ENCODE data around the gene TCERG1L. TPM values are rescaled to one million over a fixed set of nuclear protein-coding genes. Genes with fewer than 3 reads are reported as not detected.
"Not testable (repeated sequence)": the region's sequence is repeated elsewhere in the genome, so short reads cannot be mapped to it uniquely, and the experiment has no call there.

TCERG1L gene
- total RNA-seq, 2 donors from 2014 or later = 0.05 TPM; not detected in 1

DNA sequence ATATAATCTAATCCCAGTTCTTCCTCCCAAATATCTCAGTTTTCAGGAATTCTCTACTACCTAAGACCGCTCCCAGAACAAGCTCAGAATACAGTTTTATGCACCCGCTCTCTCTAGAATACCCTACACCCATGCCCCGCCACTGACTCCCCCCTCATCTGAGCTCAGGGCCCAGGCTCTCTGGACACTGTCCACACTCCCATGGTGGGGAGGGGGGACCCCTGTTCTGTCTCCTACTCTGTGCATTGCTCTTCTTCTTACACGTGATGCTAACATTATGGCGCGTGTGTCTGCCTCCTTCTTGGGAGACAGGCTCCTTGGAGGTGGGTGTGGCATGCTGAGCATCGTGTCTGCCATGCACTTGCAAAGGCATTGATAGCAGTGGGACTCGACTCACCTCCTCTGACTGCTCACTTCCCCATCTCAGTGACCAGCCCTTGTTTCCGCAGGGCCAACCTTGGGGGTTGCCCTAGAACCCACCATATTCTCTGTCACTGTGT lies 127.9 kb downstream of the TCERG1L start:
- Mint-ChIP-seq H3K27me3 (peaks cover 11% of the 10 kb centered on the region), H3K4me3 (no peak overlapping the region), H3K36me3 (ENCODE audit: low read depth) (no peaks in the 10 kb centered on the region), H3K4me1 (no peaks in the 10 kb centered on the region), H3K27ac (no peak overlapping the region), H3K9me3 (no peaks in the 10 kb centered on the region)
- ATAC-seq (replicated peaks) = no peak

DNA sequence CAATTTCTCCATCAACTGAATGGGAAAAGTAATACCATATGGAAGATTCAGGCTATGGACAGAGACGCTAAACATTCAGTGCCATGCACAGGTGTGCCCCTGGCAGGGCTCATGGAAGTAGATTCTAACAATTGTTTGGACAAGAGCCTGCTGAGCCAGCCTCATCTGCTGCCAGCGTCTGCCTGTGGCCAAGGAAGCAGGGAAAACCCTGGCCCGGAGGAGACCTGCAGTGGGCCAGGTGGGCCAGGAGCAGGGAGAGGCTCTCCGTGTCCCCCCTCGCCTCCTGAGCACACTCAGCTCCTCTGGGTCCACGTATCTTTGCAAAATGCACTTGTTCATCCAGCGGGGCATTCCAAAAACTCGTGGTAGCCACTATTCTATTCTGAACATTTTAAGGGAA lies 130.1 kb downstream of the TCERG1L start:
- no peaks in the 10 kb centered on the region for H3K4me1 Mint-ChIP-seq
- H3K27ac Mint-ChIP-seq = no peak overlapping the region

DNA sequence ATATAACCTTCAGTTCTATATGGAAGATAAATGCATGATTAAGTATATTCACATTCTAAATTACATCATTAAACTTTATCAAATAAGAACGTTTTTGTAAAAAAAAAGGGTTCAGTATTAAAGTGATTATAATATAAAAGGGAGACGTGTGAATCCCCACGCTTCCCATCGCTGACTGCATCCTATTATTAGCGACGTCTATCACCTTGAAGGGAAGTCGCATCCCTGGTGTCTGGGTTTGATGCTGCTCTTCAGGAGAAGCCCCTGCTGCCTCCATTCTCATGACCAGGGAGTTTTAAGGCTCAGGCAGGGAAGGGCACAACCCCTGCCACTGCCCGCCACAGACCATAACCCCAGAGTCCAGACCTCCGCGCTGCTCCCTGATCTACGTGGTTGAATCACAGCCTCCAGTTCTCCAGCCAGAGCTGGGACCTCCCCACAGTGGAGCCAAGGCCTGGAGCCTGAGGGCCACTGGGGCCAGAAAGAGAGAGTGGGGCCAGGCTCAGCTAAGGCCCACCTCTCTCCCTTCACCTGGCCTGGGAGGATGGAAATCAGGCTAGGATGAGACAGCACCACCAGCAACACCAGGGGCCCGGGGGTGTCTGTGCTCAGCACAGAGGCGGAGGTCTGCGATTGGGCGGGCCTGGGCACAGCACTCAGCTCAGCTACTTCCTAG lies 130.6 kb downstream of the TCERG1L start:
- H3K9me3 Mint-ChIP-seq = no peaks in the 10 kb centered on the region

More for the DNA sequence above, 130.1 kb downstream of the TCERG1L start:
- Mint-ChIP-seq H3K9me3 (no peaks in the 10 kb centered on the region), H3K27me3 (peaks cover 11% of the 10 kb centered on the region), H3K4me3 (no peak overlapping the region), H3K36me3 (ENCODE audit: low read depth) (no peaks in the 10 kb centered on the region)
- ATAC-seq (replicated peaks) = no peak

DNA sequence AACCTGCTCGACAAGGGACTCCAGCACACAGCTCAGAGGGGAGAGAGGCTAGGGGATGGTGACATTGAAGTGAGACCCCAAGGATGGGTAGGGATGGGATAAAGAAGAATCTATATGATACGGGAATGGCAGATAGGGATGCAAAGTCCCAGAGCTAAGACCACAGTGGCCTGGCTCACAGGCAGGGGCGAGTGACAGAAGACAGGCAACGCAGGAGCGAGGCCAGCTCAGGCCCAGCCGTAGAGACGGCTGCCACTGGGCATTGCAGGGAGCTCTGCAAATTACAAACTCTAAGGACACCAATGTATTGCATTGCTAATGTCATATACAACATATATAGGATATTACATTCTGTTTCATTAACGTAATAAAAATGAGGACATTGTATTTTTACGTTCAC lies 131.4 kb downstream of the TCERG1L start:
- H3K4me1 Mint-ChIP-seq = no peaks in the 10 kb centered on the region
- peaks cover 4% of the 10 kb centered on the region for H3K9me3 Mint-ChIP-seq
- H3K36me3 Mint-ChIP-seq (ENCODE audit: low read depth) = no peaks in the 10 kb centered on the region
- peaks cover 11% of the 10 kb centered on the region for H3K27me3 Mint-ChIP-seq
- ATAC-seq (replicated peaks) = no peak
- H3K27ac Mint-ChIP-seq = no peak overlapping the region
- H3K4me3 Mint-ChIP-seq = no peak overlapping the region

More for the DNA sequence above, 130.6 kb downstream of the TCERG1L start:
- Mint-ChIP-seq H3K36me3 (ENCODE audit: low read depth) (no peaks in the 10 kb centered on the region), H3K27ac (no peak overlapping the region), H3K27me3 (peaks cover 11% of the 10 kb centered on the region), H3K4me3 (no peak overlapping the region), H3K4me1 (no peaks in the 10 kb centered on the region)
- no peak for ATAC-seq (replicated peaks)

DNA sequence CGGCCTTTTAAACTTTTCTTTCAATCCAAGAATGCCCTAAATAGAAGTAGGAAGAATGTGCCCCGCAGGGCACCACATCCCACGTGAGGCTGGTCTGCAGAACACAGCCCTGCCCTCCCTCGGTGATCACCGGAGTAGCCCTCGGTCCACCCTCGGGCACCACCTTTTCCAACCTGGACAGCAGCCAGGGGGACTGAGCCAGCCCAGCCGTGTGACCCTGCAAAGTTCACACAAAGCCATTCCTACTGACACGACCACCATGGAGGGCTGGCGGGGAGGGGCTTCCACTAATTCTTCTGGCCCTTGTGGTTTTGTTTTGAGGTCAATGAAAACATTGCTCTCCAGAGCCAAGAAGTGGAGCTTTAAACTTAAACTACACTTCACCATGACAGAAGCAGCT lies 132.2 kb downstream of the TCERG1L start:
- Mint-ChIP-seq H3K27me3 (peaks cover 11% of the 10 kb centered on the region), H3K27ac (no peak overlapping the region), H3K4me3 (no peak overlapping the region), H3K36me3 (ENCODE audit: low read depth) (no peaks in the 10 kb centered on the region), H3K9me3 (peaks cover 4% of the 10 kb centered on the region), H3K4me1 (no peaks in the 10 kb centered on the region)
- ATAC-seq (replicated peaks) = no peak

DNA sequence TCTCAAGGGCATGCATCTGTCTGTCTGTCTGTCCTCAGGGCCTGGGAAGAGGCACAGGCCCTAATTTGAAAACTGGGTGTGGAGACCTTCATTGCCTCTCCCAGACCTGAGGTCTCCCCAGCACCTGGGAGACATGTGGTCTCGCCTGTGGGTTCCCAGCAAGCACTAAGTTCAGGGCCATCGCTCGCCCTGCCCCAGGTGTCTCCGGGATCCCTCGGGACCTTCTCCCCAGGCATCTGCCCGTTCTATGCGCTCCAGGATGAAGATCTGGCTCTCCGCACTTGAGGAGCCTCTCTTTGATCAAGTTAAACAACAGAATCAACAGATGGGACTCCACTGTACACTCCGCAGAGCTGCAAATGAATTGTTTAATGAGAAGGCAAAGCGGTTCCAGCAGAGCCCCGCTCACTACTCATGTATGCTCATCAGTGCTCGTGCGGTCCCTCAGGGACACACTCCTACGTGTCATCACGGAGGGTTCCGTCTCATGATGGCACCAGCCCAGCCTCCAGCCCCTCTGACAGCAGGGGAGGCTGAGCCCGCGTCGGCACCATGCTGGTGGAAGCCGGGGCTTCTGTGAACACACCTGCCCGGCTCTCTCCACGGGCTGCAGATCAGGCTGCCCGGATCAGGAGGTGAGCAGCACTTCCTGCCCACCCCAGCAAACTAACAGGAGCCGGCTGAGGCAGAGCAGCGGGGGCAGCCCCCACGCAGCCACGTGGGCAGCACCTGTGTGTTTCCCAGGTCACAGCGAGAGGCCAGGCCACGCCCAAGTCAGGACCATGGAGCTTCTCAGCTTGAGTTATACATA lies 132.8 kb downstream of the TCERG1L start:
- peaks cover 4% of the 10 kb centered on the region for H3K9me3 Mint-ChIP-seq
- H3K27ac Mint-ChIP-seq = no peak overlapping the region
- H3K36me3 Mint-ChIP-seq (ENCODE audit: low read depth) = no peaks in the 10 kb centered on the region
- ATAC-seq (replicated peaks) = no peak
- H3K4me1 Mint-ChIP-seq = no peaks in the 10 kb centered on the region
- no peak overlapping the region for H3K4me3 Mint-ChIP-seq
- peaks cover 5% of the 10 kb centered on the region for H3K27me3 Mint-ChIP-seq

DNA sequence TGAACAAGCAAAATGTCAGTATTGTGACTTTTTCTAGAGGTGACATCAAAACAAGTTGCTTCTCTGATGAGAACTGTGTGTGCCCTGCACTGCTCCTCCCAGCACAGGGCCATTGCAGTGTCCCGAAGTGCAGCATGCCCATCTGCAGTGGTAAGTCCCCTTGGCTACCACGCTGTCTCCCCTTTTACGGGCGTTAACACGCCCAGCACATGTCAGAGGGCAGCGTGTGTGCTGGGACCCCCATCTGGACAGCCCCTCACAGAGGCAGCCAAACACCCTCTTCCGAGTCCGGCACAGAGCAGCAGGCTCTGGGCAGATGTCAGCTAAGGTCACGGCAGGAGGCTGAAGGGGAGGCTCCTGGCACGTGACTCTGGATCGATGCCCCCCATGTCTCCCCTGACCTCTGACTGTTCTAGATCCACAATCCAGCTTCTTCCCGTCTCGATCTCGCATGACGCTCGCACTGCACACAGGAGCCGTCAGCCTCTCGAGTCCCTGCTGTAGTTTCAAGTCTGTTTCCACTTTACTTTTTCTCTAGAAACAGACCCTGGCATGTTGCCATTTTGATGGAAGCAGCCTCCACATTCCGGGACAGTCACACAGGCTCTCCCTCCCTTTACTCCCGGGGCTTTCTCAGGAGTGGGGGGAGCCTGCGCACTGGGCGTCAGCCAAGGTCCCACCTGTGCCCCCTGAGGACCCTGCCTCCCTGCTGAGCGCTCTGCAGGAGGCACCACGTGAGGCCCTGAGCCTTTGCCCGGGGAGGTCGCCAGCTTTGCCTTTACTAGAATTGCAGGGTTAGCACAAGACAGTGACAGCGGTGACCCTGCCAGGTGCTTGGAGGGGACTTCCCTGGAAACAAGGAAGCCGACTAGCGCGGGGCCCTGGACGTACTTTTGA lies 133.8 kb downstream of the TCERG1L start:
- ATAC-seq (replicated peaks) = no peak
- no peaks in the 10 kb centered on the region for H3K36me3 Mint-ChIP-seq (ENCODE audit: low read depth)
- H3K27me3 Mint-ChIP-seq = peaks cover 4% of the 10 kb centered on the region

DNA sequence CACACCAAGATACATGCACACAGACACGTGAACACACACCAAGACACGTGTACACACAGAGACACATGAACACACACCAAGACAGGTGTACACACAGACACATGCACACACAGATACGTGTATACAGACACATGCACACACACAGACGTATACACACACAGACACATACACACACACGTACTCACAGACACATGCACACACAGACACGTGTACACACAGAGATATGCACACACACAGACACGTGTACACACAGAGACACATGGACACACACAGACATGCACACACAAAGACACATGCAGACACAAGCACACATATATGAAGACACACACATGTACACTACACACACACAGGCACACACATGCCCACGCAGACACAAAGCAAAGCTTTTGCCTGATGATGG lies 134.6 kb downstream of the TCERG1L start:
- ATAC-seq (replicated peaks) = no peak
- no peaks in the 10 kb centered on the region for H3K36me3 Mint-ChIP-seq (ENCODE audit: low read depth)
- H3K9me3 Mint-ChIP-seq = peaks cover 4% of the 10 kb centered on the region
- no peaks in the 10 kb centered on the region for H3K4me1 Mint-ChIP-seq
- no peak overlapping the region for H3K4me3 Mint-ChIP-seq
- H3K27me3 Mint-ChIP-seq = peaks cover 4% of the 10 kb centered on the region
- no peak overlapping the region for H3K27ac Mint-ChIP-seq

More for the DNA sequence above, 133.8 kb downstream of the TCERG1L start:
- peaks cover 4% of the 10 kb centered on the region for H3K9me3 Mint-ChIP-seq
- H3K4me3 Mint-ChIP-seq = no peak overlapping the region
- no peak overlapping the region for H3K27ac Mint-ChIP-seq
- H3K4me1 Mint-ChIP-seq = no peaks in the 10 kb centered on the region

DNA sequence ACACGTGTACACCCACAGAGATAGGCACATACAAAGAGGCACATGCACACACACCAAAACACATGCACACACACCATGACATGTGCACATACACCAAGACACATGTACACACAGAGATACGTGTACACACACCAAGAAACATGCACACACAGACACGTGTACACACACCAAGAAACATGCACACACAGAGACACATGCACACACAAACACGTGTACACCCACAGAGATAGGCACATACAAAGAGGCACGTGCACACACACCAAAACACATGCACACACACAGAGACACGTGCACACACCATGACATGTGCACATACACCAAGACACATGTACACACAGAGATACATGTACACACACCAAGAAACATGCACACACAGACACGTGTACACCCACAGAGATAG lies 135.2 kb downstream of the TCERG1L start:
- not testable (repeated sequence) for H3K4me3 Mint-ChIP-seq; H3K27me3 Mint-ChIP-seq; H3K36me3 Mint-ChIP-seq (ENCODE audit: low read depth); H3K4me1 Mint-ChIP-seq; H3K9me3 Mint-ChIP-seq; H3K27ac Mint-ChIP-seq; ATAC-seq (replicated peaks)

DNA sequence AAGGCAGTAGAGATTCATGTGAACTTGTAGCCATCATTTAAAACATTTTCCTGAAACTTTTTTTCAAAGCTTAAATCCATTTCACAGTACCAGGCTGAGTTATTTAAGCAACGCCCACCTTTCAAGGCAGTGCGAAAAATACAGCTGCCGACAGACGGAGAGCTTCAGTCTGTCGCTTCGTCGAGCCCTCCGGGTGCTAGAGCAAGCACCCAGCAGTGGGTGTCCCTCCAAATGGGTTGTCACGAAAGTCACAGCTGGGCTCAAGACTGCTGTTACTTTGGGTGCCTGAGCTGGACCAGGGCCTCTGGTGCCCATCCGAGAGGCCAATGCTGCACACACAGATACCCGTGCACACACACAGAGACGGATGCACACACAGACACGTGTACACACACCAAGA lies 135.6 kb downstream of the TCERG1L start:
- no peaks in the 10 kb centered on the region for H3K36me3 Mint-ChIP-seq (ENCODE audit: low read depth)
- no peak overlapping the region for H3K27ac Mint-ChIP-seq
- H3K4me3 Mint-ChIP-seq = no peak overlapping the region
- ATAC-seq (replicated peaks) = no peak
- peaks cover 4% of the 10 kb centered on the region for H3K27me3 Mint-ChIP-seq
- no peaks in the 10 kb centered on the region for H3K4me1 Mint-ChIP-seq
- H3K9me3 Mint-ChIP-seq = peaks cover 4% of the 10 kb centered on the region

DNA sequence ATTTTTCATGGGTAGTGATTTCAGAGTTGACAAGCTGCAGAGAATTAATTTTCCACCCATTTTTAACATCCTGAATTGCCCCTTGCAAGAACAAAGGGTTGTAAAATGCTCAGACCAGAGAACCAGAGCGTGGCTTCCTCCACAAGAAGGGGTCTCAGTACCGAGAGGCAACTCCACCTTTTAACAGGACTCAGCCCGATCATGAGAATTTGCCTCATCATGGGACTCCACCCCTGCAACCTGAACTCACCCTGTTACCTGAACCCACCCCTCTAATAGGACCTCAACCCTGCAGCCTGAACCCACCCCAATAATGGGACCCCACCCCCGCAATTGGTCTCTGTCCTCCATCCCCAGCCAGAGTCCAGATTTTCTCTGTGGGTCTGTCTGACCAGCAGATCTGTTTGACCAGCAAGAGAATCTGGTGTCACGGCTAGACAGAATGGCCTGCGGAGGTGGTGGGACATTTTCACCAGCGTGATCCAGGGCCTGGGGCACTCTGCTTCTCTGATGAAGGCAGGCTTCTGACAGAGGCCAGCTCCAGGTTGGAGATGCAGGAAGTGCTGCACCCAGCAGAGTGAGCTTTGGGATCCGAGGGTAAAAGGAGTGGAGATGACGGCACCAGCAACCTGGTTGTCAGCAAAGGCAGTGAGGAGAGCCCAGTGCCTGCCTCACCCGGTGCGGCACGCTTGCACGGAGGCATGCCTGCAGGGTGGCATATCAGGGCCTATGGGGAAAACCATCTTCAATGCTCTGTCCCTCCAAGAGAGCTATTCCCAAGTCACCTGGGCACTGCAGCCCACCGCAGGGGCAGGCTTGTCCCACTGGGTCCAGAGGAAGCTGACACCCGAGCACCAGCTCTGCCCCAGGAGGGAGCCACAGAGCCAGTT lies 136.6 kb downstream of the TCERG1L start:
- Mint-ChIP-seq H3K27ac (no peak overlapping the region), H3K27me3 (peaks cover 2% of the 10 kb centered on the region), H3K9me3 (peaks cover 4% of the 10 kb centered on the region), H3K4me3 (no peak overlapping the region), H3K36me3 (ENCODE audit: low read depth) (no peaks in the 10 kb centered on the region), H3K4me1 (no peaks in the 10 kb centered on the region)
- no peak for ATAC-seq (replicated peaks)

DNA sequence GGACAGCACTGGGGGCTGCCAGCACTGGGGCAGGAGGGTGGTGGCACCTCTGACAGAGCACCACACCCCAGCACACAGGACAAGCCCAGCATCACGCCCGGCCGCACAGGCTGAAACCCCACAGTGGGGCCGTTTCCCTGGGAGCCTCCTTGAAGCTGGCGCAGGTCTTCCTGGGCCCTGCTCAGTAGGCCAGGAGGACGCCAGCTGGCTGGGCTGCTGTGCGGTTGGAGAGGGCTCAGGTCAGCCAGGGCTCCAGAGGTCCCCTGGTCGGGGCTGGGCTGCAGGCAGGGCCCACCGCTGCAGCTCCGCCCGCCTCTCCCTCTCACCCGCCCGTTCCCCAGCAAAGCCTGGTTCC lies 137.3 kb downstream of the TCERG1L start:
- ATAC-seq (replicated peaks) = no peak
- Mint-ChIP-seq H3K36me3 (ENCODE audit: low read depth) (no peaks in the 10 kb centered on the region), H3K27ac (no peak overlapping the region), H3K9me3 (peaks cover 4% of the 10 kb centered on the region), H3K4me1 (no peaks in the 10 kb centered on the region), H3K4me3 (no peak overlapping the region), H3K27me3 (no peaks in the 10 kb centered on the region)

DNA sequence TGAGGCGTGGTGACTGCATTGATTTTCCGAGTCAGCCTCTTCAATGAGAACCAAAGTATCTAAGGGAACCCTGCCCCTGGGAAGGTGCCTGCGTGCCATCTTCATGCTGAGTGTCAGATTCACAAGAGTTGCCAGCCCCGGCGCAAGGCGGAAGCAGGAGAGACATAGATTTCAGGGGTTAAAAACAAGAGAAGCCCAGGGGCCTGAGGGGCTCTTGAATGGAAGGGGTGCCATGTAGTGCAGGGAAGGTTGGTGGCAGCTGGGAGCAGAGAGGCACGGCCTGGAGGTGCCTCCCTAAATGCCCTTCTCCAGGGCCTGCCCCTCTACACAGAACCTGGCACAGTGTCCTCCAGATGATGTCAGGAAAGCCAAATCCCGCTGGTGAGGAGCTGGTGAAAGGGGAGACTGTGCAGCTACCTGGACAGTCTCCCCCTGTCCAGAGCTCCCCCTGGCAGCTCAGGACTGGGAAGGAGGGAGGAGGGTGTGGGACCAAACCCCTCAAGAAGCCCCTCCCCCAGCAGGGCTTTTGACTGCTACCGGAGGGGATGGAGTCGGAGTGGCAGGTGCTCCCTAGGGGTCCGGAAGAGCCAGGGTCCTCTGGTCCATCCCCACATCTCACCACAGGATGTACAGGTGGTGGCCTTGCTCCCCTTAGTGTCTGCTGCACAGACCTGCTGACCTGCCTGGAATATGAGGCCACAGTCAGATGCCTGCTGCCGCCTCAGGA lies 137.9 kb downstream of the TCERG1L start:
- no peak overlapping the region for H3K4me3 Mint-ChIP-seq
- no peak for ATAC-seq (replicated peaks)
- no peaks in the 10 kb centered on the region for H3K27me3 Mint-ChIP-seq
- H3K36me3 Mint-ChIP-seq (ENCODE audit: low read depth) = no peaks in the 10 kb centered on the region
- no peaks in the 10 kb centered on the region for H3K4me1 Mint-ChIP-seq
- H3K9me3 Mint-ChIP-seq = peaks cover 4% of the 10 kb centered on the region
- no peak overlapping the region for H3K27ac Mint-ChIP-seq

All from activated T-helper 17 cell treated with anti-CD3 and anti-CD28 coated beads, Interleukin-2, amount 50 U/mL, for 72 hours (primary cell).